Left cardiac atrium (tissue), 4 donors: ENCODE measurements around the gene ZDHHC22. TPM values are rescaled to one million over a fixed set of nuclear protein-coding genes. Genes with fewer than 3 reads are reported as not detected.

Experiments
- ATAC-seq, 2 donors: fragments of 200-7000 bp; cut with Tn5 transposase; one replicate each; pipeline ENCODE4 v1.9.1; 2020; ENCODE audit warnings: mild to moderate bottlenecking in 2 of 2, moderate library complexity in 2 of 2
- DNase-seq: peaks from one replicate; pipeline ENCODE4 v3.0.0-alpha.2; 2020
- intact Hi-C, 2 donors: fragments of 100-400 bp; cut with DNase I; formaldehyde crosslinking; loops; one replicate each; pipeline versions ENCODE4 v1.14.1 to v1.15.1; 2022 to 2023
- total RNA-seq, 2 donors: library from RNA; stranded (reverse); fragmentation: NEBNext Ultra II Directional; extraction: Animal tissue kit (Norgen Biotek cat#: 25700); gene quantifications; one replicate each; pipeline ENCODE4 v1.2.1, GENCODE V29; 2021
- donor health status: DM: no; HTN: yes; CAD: no.
- donor health status: DM: no; HTN: yes; CAD: no; lungs with severe emphysema.
- donor health status: DM: yes; HTN: yes; CAD: no.
- donor health status: Dilated cardiomyopathy.

ZDHHC22 gene
- total RNA-seq, 2 donors from 2014 or later, result not detected

DNA sequence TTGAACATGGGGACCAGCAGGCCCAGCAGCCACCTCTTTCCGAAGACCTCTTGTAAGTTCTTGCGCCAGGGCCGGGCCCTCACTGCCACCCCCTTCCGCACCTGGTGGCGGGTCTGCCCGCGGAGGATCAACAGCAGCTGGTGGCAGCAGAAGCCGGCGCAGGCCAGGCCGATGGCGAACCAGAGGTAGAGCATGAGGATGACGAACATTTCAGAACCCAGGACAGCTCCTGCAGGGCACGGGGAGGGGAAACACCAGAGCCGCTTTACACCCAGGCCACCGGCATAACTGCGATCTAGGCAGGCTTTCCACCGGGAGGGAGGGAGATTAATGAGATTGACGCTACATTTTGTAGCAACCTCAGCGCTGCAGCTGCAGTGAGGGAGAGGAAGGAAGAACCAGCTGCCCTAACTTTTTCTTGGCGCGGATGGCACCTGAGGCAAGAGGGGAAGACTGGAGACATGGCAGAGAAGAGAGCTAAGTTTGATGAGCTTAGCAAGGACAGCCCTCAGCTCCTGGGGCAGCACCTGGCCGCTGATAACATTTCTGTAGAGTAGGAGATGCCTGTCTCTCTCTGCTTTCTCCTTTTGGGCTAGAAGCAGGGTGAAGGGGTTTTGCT, 7.8 kb downstream of the ZDHHC22 start:
- ATAC-seq (peak; percentile 83 to 93), DNase-seq (peak; percentile 62)
- intact Hi-C loops, result no loop called here

DNA sequence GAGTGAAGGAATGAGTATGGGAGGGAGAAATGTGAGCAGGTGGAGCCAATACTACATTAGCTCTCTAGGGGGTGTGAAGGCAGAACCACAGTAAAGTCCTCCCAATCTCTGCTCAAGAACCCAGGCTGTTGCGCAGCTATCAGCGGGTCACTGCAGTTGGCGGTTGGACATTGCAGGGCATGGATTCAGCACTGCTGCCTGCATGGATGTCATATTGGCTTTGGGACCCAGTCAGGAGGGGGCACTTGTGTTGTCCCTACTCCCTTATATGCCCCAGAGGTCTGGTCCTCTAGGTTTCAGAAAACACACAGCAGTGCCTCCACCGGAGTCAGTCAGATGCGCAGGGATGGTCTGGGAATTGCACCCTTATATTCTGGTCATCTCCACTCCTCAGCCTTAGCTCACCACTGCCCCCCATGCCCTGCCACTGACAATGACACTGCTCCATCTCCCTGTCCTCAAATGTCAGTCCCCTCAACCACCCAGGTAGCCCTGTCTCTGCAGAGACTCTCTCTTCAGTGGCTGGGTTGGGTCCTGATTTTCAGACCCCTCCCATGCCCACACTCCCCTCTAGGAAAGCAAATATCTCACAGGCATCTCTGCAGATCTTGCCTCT, 9.6 kb downstream of the ZDHHC22 start:
- no peak for DNase-seq
- no peak for ATAC-seq
- intact Hi-C loops, result no loop called here

DNA sequence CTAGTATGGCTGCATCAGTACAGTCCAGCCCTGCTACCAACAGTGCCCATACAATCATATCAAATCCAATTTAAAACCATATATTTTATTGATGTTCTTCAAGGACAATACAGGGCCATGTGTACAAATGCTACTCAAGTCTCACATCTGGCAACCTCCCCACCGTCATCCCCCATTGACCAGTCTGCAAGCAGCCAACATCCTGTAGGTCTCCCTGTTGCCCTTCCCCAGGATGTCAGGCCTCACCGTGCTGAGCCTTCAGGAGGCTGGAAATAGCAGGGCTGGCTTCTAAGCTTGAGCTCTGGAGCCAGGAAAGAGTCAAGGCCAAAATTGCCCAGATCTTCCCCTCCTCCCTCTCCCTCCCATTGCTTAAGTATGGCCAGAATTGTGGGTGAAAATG, 10.4 kb downstream of the ZDHHC22 start:
- intact Hi-C loops, result no loop called here
- no peak for ATAC-seq
- no peak for DNase-seq

DNA sequence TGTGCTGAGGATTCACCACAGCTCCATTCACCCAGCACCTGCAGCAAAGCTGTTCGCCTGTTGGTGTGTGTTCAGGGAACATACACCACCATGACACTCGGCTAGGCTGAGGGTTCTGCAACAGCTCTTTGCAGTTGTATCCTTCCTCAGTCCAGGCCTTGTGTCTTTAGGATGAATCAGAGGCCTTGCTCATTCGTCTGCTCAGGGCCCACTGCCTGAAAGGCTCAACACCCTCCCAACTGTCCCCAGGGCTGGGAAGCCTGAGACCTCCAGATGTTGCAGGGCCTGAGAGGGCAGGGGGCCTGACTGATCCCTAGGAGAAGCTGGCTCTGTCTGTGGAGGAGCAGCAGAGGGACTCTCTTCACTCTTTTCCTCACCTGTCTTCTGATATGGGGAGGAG, 11.2 kb downstream of the ZDHHC22 start:
- no peak for DNase-seq
- no peak for ATAC-seq
- intact Hi-C loops, result no loop called here

DNA sequence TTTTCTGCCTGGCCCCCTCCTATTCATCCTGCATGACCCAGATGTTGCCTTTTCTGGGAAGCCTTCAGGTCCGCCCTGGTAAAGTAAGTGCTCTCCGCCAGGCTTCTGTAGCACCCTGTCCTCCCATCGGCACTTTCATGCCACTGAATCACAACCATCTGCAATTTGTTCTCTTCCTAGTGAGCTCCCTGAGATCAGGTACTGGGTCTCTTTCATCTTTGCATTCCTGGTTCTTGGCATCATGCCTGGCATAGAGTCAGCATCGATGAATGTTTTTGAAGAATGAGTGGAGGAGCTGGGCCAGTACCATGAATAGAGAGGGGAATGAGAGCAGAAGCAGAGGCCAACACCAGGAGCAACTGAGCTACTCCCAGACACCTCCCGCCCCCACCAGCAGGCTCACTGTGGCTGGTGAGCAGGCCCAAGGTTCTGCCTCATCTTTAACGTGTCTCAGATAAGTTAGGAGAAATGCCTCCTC, 13.1 kb downstream of the ZDHHC22 start:
- ATAC-seq (peak in 1 of 2 donors; percentile 10), DNase-seq (no peak)
- intact Hi-C loops, result loop anchor here in 1 of 2 donors (10.0 kb wide), 1 partner anchor 276 kb away; no protein-coding TSS in a partner anchor

DNA sequence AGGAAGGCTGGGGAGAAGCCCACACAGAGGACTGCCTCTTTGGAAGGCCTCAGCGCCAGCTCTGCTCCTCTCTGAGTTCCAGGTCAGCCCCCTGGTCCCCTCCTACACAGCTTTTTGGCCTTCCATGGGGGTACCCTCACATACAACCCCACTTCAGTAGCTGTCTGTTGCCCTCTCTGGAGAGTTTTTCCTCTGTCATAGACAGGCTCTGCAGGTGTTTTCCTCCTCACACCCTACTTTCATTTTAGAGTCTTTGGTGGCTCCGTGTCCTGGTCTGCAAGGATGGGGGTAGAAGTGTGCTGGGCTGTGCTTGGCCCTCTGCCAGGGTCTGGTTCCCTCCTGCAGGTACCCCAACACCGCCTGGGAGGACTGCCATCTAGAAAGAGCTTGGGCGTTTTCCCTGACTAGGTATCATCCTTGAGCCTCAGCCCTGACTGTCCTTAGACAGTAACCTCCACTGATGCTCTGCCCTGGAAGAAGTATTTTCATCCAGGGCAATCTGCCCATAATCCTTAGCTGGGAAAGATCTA, 15.1 kb downstream of the ZDHHC22 start:
- no peak for DNase-seq
- intact Hi-C loops, result loop anchor here in 1 of 2 donors (10.0 kb wide), 1 partner anchor 278 kb away; no protein-coding TSS in a partner anchor

DNA sequence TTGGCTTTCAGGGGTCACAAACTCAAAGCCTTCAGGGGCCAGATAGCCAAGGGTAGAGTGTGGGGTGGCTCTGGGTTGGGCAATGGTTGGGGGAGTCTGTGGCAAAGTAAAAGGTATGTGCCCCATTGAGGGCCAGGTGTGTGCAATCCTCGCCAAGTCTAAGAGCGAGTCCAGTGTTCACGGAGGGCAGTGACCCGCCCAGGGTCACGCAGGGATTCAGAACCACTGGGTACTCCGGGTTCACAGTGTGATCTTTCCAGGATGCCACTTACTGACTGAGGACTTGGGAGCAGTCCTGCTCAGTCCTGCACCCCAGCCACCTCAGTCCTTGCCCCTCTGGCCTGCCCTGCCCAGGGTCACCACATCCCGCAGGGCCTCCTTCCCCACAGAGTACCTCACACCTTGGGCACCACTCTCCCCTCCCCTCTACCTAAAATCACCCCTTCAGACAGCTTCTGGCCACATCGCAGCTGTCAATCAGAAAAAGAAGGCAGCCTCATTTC, 15.7 kb downstream of the ZDHHC22 start:
- intact Hi-C loops, result loop anchor here in 1 of 2 donors (10.0 kb wide), 1 partner anchor 279 kb away; no protein-coding TSS in a partner anchor
- ATAC-seq, result no peak

More for the DNA sequence above, 15.1 kb downstream of the ZDHHC22 start:
- no peak for ATAC-seq

DNA sequence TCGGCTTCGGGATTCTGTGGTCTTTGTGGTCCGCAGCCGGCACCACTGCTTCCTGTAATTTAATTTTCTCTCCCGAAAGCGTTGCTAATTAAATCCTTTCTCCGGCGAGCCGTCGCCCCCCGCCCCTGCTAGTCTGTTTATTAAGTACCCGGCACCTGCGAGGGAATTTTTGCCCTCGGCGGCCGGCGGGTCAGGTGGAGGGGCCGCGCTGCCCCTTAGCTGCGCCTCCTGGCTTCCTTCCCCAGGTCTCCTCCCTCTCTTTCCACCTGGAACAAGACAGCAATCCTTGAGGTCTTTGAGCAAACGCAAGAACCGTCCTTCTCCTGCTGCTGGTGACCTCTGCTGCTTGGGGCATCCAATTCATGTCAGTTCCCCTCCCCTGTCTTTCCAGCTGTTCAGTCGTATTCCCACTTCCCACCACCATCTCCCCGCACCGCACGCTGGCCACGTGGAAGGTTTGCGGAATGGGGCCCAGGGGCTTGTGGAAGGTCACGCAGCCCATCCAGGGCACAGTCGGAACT, 16.2 kb downstream of the ZDHHC22 start:
- ATAC-seq (no peak), DNase-seq (no peak)
- intact Hi-C loops, result loop anchor here in 1 of 2 donors (10.0 kb wide), 1 partner anchor 279 kb away; no protein-coding TSS in a partner anchor

More for the DNA sequence above, 15.7 kb downstream of the ZDHHC22 start:
- no peak for DNase-seq

DNA sequence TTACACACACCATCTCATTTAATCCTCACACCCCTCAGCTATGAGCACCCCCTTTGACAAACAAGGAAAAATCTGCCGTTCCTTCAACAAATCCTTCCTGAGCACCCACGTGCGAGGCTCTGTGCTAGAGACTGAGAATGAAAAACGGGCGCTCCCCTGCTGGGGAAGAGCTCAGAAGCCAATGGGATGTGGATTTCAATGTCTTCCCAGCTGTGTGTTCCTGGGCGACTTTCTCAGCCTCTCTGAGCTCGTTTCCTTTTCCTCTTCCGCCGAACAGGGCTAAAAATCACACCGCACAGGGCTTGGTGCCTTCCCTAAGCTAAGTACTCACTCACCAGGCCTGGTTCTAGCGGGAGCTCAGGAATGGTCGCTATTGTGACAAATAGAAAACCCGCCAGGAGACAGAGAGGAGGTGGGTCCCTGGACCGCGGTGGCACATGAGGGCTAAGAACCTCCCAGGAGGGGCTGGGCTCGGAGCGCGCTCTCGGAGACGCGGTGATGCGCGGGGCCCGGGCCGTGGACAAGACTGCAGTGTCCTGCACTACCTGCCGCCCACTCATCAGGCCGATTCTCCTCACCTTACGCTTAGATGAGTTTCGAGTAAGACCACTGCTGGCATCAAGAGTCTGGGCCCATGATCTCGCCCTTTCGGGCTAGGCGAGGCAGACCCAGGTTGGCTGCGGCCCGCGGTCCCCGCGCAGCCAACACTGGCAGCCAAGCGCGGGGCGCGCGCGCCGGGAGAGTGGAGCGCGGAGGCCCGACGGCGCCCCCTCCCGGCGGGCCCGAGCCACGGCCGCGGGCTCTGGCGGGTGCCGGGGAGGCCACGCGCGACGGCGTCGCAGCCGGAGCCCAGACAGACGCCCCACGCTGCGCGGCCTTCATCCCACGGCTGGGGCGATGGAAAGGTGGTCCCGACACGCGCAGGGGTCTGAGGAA, 17.0 kb downstream of the ZDHHC22 start:
- DNase-seq, result peak; percentile 60

DNA sequence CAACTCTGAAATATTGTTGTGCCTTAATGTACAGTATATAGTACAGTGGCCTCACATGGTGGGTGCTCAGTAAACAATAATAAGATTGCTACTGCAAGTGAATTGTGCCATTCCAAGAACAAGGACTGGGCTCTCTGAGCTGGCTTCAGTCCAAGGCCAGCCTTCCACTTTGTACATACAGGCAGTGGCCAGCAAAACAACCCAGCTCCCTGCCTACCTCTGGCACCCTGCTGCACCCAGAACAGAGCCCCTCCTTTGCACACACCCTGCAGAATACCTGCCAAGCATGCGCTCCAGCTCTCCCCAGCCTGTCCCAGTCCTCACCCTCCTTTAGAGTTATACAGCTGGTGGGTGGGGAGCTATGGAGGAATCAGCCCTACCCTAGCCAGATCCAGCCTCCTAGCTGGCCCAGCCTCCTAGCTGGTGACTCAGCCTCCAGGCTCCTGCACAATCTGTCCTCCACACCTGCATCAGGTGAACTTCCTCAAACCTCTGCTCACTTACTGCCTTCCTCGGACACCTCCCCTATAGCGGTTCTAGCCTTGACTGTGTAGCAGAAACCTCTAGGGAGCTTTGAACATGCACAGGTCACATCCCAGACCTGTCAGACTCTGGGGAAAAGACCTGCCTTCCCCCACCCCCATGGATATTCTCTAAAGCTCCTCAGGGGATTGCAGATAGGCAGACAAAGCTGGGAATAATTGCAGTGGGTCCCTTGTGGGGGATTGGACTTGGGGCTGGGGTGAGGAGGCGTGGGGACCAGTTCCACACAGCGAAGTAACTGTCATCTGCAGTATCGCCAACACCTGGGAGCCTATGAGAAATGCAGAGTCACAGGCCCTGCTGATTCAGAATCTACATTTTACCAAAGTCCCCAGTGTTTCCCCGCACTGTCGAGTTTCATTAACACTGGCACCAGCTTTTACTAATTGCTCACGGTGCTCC, 17.9 kb downstream of the ZDHHC22 start:
- ATAC-seq (peak; percentile 48 to 75), DNase-seq (no peak)
- intact Hi-C loops, result loop anchor here in 1 of 2 donors (10.0 kb wide), 1 partner anchor 281 kb away; no protein-coding TSS in a partner anchor

More for the DNA sequence above, 17.0 kb downstream of the ZDHHC22 start:
- intact Hi-C loops, result loop anchor here in 1 of 2 donors (10.0 kb wide), 1 partner anchor 280 kb away; no protein-coding TSS in a partner anchor
- peak; percentile 78 to 85 for ATAC-seq

DNA sequence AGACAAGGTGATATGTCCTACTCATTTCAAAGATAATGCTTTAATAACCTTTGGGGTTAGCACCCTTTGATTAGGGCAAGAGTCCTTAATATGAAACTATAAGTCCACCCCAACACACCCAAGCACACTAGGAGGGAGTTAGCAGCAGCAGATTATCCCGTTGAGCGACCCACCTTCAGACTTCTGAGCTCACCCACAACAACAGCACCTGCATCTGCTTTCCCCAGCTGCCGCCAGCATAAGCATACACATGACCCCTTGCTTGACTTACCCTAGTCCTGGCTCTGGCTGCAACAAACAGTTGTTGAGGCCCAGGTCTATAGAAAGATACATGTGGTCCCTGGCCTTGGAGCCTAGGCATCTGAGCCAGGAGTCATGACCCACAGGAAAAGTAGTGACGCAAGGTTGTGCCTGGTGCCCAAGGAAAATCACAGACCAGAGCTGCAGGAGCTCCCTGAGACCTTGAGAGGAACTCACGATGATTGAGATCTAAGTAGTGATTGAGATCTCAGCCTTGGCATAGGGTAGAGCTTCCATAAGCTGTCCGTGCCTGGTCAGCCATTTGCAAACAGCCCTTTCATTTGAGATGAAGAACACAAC, 19.0 kb downstream of the ZDHHC22 start:
- intact Hi-C loops, result loop anchor here in 1 of 2 donors (10.0 kb wide), 1 partner anchor 282 kb away; no protein-coding TSS in a partner anchor
- ATAC-seq (no peak), DNase-seq (no peak)

DNA sequence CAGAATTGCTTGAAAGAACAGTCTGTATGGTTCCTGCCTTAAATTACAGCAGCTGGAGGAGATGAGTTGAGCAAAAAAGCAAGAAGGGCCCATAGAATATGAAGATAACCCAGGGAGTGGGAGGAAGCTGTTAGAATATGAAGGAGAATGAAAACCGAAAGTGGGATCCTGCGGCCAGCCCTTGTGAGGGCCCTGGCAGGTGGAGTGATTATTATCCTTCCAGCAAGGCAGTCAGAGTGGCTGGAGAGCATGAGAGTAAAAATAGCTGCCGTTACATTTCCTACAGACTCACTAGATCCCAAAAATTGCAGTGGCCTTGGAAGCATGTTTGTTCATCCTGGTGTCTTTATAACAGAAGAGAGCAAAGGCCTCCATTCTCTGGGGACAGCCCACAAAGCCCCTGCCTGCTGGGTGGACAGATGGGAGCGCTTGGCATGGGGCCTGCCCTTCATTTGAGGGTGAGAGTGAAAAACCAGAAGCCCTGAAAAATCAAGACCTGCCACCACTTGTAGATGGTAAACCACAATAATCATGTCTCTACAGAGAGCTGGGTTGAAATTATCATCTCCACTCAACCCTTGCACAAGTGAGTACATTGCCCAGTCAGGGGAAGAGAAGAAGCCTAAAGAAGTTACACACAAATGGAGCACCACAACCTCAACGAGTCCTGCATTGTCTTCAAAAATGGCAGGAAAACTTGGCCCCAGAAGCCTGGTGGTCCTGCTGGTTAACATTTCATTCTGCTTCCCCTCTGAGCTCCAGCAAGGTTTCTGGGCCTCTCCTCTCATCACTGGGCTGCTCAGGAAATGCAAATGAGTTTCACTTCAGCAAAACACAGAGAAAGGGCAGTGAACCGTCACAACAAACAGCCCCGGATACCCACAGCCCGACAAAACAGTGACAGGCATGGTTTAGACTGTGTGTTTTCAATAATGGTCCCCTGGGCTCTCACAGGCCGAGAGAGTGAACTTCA, 20.5 kb downstream of the ZDHHC22 start:
- ATAC-seq, result peak; percentile 35 to 48
- no peak for DNase-seq
- intact Hi-C loops, result loop anchor here in 1 of 2 donors (10.0 kb wide), 1 partner anchor 284 kb away; no protein-coding TSS in a partner anchor

DNA sequence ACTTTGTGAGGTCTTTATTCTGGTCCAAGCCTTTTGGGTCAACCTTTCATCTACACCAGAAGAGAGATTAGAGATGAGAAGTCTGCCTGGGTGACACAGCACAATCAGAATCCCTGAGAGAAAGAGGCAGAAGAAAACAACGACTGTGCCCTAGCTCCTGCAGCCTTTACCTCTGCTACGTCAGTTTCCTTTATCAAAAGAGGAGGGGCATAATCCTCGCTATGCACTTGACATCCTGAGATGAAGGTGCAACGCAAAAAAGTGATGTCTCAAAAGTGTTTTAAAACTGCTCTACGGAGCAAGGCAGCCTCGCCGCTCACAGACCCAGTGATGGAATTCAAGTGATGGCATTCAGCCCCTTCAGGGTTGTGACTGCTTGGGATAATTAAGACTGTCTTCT, 21.7 kb downstream of the ZDHHC22 start:
- intact Hi-C loops, result loop anchor here in 1 of 2 donors (10.0 kb wide), 1 partner anchor 285 kb away; no protein-coding TSS in a partner anchor
- DNase-seq, result no peak
- ATAC-seq, result no peak

DNA sequence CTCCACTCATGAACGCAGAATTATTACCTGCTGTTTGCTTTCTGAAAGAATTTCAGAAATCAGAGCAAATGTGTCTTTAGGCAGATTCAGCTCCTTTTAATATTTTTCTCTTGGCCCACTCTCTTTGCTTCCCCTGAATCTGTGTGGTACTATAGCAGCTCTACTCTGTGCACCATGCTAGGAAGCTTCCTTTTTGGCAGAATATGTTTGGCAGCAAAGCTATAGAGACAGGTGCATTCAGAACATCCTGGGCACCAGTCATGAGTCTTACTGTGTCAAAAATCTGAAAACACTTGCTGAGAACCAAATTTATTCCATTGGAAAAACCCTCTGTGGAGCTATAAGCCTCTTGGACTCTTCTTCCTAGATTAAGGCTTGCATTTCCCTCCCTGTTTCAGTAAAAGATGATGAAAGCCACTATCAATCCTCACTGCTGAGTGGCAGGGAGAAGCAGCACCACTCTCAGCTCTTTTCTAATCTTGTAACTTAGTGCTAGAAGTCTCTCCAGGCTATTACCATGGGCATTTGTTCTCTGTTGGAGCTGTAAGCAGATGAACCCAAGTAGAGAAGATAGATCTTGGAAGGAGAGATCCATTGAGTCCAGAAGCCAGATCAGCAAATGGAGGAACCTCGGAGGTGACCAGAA, 25.3 kb downstream of the ZDHHC22 start:
- no peak for DNase-seq
- intact Hi-C loops, result no loop called here
- no peak for ATAC-seq

DNA sequence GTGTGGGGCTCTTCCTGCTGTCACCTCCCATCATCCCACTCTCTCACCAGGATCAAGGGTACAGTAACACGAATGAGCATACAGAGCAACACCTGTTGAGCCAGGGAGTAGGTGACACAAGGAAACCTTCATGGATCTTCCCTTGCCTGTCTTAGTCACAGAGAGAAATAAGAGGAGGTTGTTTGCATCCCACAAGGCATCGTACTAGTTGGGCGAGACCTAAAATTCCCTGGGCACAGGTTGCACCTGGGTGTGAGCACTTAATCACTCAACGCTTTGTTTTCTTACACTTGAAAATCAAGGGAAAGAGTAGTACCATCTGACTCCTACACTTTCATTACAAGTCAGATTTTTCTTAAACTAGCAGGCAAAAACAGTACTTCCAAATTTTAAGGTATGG, 27.0 kb downstream of the ZDHHC22 start:
- no peak for DNase-seq
- intact Hi-C loops, result no loop called here
- no peak for ATAC-seq
